ENCODE data around the gene TPM3.

The TPM3 gene

GRCh38 chr1:154158307-154159125 is 33.4 kb downstream of the TPM3 start:
- Histone ChIP-seq H3K36me3 (replicated peaks) (peaks cover 82% of the 10 kb centered on the region), H3K27ac (no peak overlapping the region), H3K4me3 (ENCODE audit: low read depth, low read length) (no peak overlapping the region), H3K27me3 (replicated peaks) (no peaks in the 10 kb centered on the region)
- no peak for DNase-seq
- no peak for TF ChIP-seq CTCF (IDR thresholded peaks at IDR 0.05; ENCODE audit: low read depth, low read length, missing control alignments)
- in situ Hi-C loops (cut with HindIII; ENCODE audit: low pct_ligation_motif_present, low sequenced_read_pairs) = no loop called here

GRCh38 chr1:154157520-154158306 is 34.2 kb downstream of the TPM3 start:
- H3K27ac ChIP-seq = no peak overlapping the region
- in situ Hi-C loops (cut with HindIII; ENCODE audit: low pct_ligation_motif_present, low sequenced_read_pairs) = no loop called here
- H3K4me3 ChIP-seq (ENCODE audit: low read depth, low read length) = no peak overlapping the region
- peaks cover 74% of the 10 kb centered on the region for H3K36me3 ChIP-seq (replicated peaks)
- DNase-seq = peak; percentile 47
- TF ChIP-seq CTCF (IDR thresholded peaks at IDR 0.05; ENCODE audit: low read depth, low read length, missing control alignments) = no peak
- H3K27me3 ChIP-seq (replicated peaks) = no peaks in the 10 kb centered on the region

- no peaks in the 10 kb centered on the region for H3K27me3 ChIP-seq (replicated peaks)
Measured at GRCh38 chr1:154155251-154155650, 36.6 kb downstream of the TPM3 start.

GRCh38 chr1:154154534-154155191 is 37.2 kb downstream of the TPM3 start, which contains the start of gene NUP210L:
Gene NUP210L, minus strand, starts transcription at chr1:154155073.
- Histone ChIP-seq H3K36me3 (replicated peaks) (peaks cover 51% of the 10 kb centered on the region), H3K27me3 (replicated peaks) (no peaks in the 10 kb centered on the region), H3K4me3 (ENCODE audit: low read depth, low read length) (no peak within 1 kb of the TSS), H3K27ac (peak within 1 kb of the TSS; percentile 45)
- in situ Hi-C loops (cut with HindIII; ENCODE audit: low pct_ligation_motif_present, low sequenced_read_pairs) = no loop called here
- DNase-seq = peak; percentile 17
- TF ChIP-seq CTCF (IDR thresholded peaks at IDR 0.05; ENCODE audit: low read depth, low read length, missing control alignments) = no peak

More at GRCh38 chr1:154155251-154155650, 36.6 kb downstream of the TPM3 start:
- no peak overlapping the region for H3K4me3 ChIP-seq (ENCODE audit: low read depth, low read length)
- peak; percentile 69 for DNase-seq
- in situ Hi-C loops (cut with HindIII; ENCODE audit: low pct_ligation_motif_present, low sequenced_read_pairs) = no loop called here
- TF ChIP-seq CTCF (IDR thresholded peaks at IDR 0.05; ENCODE audit: low read depth, low read length, missing control alignments) = no peak
- H3K27ac ChIP-seq = peak overlapping the region; percentile 45
- H3K36me3 ChIP-seq (replicated peaks) = peaks cover 55% of the 10 kb centered on the region

GRCh38 chr1:154154053-154154452 is 37.8 kb downstream of the TPM3 start:
- peaks cover 45% of the 10 kb centered on the region for H3K36me3 ChIP-seq (replicated peaks)
- no peak overlapping the region for H3K27ac ChIP-seq
- DNase-seq = no peak
- H3K27me3 ChIP-seq (replicated peaks) = no peaks in the 10 kb centered on the region
- H3K4me3 ChIP-seq (ENCODE audit: low read depth, low read length) = no peak overlapping the region
- TF ChIP-seq CTCF (IDR thresholded peaks at IDR 0.05; ENCODE audit: low read depth, low read length, missing control alignments) = no peak
- in situ Hi-C loops (cut with HindIII; ENCODE audit: low pct_ligation_motif_present, low sequenced_read_pairs) = no loop called here
